Measurements from ENCODE around the gene MYRF.

- TF ChIP-seq CTCF (IDR thresholded peaks at IDR 0.05) = no peak
- no peak for TF ChIP-seq POLR2A (IDR thresholded peaks at IDR 0.05)
Measured at GRCh38 chr11:61743486-61744095, 8.8 kb upstream of the MYRF start.

Measured in heart left ventricle (tissue), 13 donors.